ENCODE measurements around the gene SCN5A. TPM values are rescaled to one million over a fixed set of nuclear protein-coding genes. Genes with fewer than 3 reads are reported as not detected.

The SCN5A gene
- total and polyA plus RNA-seq, 2 of the 4 experiments (the other 2 are of a cell fraction), result 1.9 to 2.0 TPM

- Histone ChIP-seq H2BK120ac (ENCODE audit: low read depth, low read length) (no peak overlapping the region), H3K9ac (ENCODE audit: low read depth, low read length) (no peak overlapping the region), H2AK9ac (replicated peaks; ENCODE audit: low read depth, low read length, poor library complexity) (no peak overlapping the region), H3K9me3 (ENCODE audit: control insufficient read depth, insufficient read depth, low read length) (no peaks in the 10 kb centered on the region), H4K20me1 (ENCODE audit: insufficient read depth, low read length) (no peaks in the 10 kb centered on the region), H3K4me1 (ENCODE audit: control insufficient read depth, insufficient read depth, low read length) (no peaks in the 10 kb centered on the region), H3K36me3 (ENCODE audit: control insufficient read depth, insufficient read depth, low read length) (no peaks in the 10 kb centered on the region; the same call in 1 of the 2 replicates), H4K5ac (ENCODE audit: low read depth, low read length) (no peak overlapping the region), H3K56ac (ENCODE audit: extremely low read depth, insufficient read depth, low read length) (no peak overlapping the region), H4K91ac (ENCODE audit: insufficient read depth, low read depth, low read length) (no peak overlapping the region), H3K4me3 (ENCODE audit: insufficient read depth, low read depth, low read length) (no peak overlapping the region), H3K27me3 (ENCODE audit: control insufficient read depth, insufficient read depth, low read length) (no peaks in the 10 kb centered on the region), H3K9me1 (ENCODE audit: insufficient read depth, low read length) (no peaks in the 10 kb centered on the region), H2BK15ac (ENCODE audit: low read depth, low read length) (no peak overlapping the region), H3K4ac (ENCODE audit: low read depth, low read length) (no peak overlapping the region), H3K27ac (ENCODE audit: insufficient read depth, low read length) (no peak overlapping the region), H2BK5ac (ENCODE audit: low read depth, low read length, poor library complexity, severe bottlenecking) (no peak overlapping the region), H2AFZ (replicated peaks; ENCODE audit: low read length, poor library complexity) (no peak overlapping the region), H3K79me1 (ENCODE audit: low read depth in 1 of 2, low read length in 2 of 2) (no peaks in the 10 kb centered on the region), H3K18ac (ENCODE audit: low read depth, low read length) (no peak overlapping the region), H3K4me2 (ENCODE audit: low read depth, low read length) (no peak overlapping the region), H4K8ac (ENCODE audit: low read depth in 2 of 2, low read length in 2 of 2) (no peak overlapping the region), H2BK20ac (ENCODE audit: low read depth, low read length) (no peak overlapping the region), H2AK5ac (ENCODE audit: low read depth, low read length) (no peak overlapping the region), H3K14ac (replicated peaks; ENCODE audit: low read depth, low read length) (no peak overlapping the region), H3K23ac (ENCODE audit: low read depth, low read length) (no peak overlapping the region)
- DNase-seq (no peak), ATAC-seq (ENCODE audit: low read depth) (no peak)
- ChIA-PET POLR2A (ENCODE audit: unreplicated experiment) (no interaction called here), CTCF (interaction anchor here (0.7 to 1.6 kb wide), 2 partner anchors 10 to 23 kb away, joined by 3 read pairs; no protein-coding TSS in a partner anchor)
- TF ChIP-seq MAZ (IDR thresholded peaks at IDR 0.05; ENCODE audit: borderline replicate concordance, low read depth, low read length) (no peak), BHLHE40 (IDR thresholded peaks at IDR 0.05; ENCODE audit: low read depth, low read length) (no peak), POLR2A (IDR thresholded peaks at IDR 0.05; ENCODE audit: low read depth, low read length) (no peak), USF2 (IDR thresholded peaks at IDR 0.05; ENCODE audit: low read depth, low read length) (no peak), MXI1 (IDR thresholded peaks at IDR 0.05; ENCODE audit: borderline replicate concordance, low read depth, low read length) (no peak), CEBPB (IDR thresholded peaks at IDR 0.05; ENCODE audit: low read depth, low read length) (no peak)
- no TSS peak for BruUV-seq (replicated peaks)
- in situ Hi-C loops (cut with MboI; ENCODE audit: low sequenced_read_pairs) (no loop called here), dilution Hi-C loops (cut with HindIII; ENCODE audit: low sequenced_read_pairs, unreplicated experiment) (no loop called here), intact Hi-C loops (cut with micrococcal nuclease) (no loop called here)
- WGBS, 2 experiments (ENCODE audit: extremely low coverage in 2 of 2, insufficient read length in 1 of 2), result 29% methylated on average over 1 of the region's 2 CpGs; no CpG with 5 or more reads in 1 of the 2 experiments
These were observed 49.6 kb downstream of the SCN5A start for GRCh38 chr3:38599886-38600285.

All from IMR-90 (cell line).